Karpas-422 (cell line): ENCODE data around the gene CGNL1. TPM values are rescaled to one million over a fixed set of nuclear protein-coding genes. Genes with fewer than 3 reads are reported as not detected.

Experiments used
- DNase-seq: peaks from one replicate; pipeline ENCODE4 v3.0.0-alpha.2; 2015
- H2AFZ ChIP-seq: fragments of 200-600 bp; sonication (generic); 2 replicates; pipeline ENCODE4 v1.6.1; 2014; ENCODE audit warnings: antibody characterized with exemption, low read length, mixed read lengths
- H3K27ac ChIP-seq: fragments of 200-600 bp; sonication (generic); 2 replicates; pipeline ENCODE4 v1.5.1; 2014; ENCODE audit warnings: mild to moderate bottlenecking, low read length, moderate library complexity
- H3K27me3 ChIP-seq: fragments of 200-600 bp; sonication (generic); 2 replicates; pipeline ENCODE4 v1.6.1; 2014; ENCODE audit warnings: low read length, mixed read lengths
- H3K36me3 ChIP-seq: fragments of 200-600 bp; sonication (generic); 2 replicates; pipeline ENCODE4 v1.6.1; 2014; ENCODE audit warnings: low read length, mixed read lengths; ENCODE audit not compliant: insufficient read depth
- H3K4me1 ChIP-seq: fragments of 200-600 bp; sonication (generic); 2 replicates; pipeline ENCODE4 v1.6.1; 2014; ENCODE audit warnings: mild to moderate bottlenecking, low read length, mixed read lengths
- H3K4me2 ChIP-seq: fragments of 200-600 bp; sonication (generic); 2 replicates; pipeline ENCODE4 v1.6.1; 2014; ENCODE audit warnings: low read length, low read depth, mild to moderate bottlenecking; ENCODE audit not compliant: poor library complexity, severe bottlenecking
- H3K4me3 ChIP-seq: fragments of 200-600 bp; sonication (generic); 2 replicates; pipeline ENCODE4 v1.5.1; 2014; ENCODE audit warnings: mild to moderate bottlenecking, antibody characterized with exemption, low read length, mixed read lengths
- H3K79me2 ChIP-seq: fragments of 200-600 bp; sonication (generic); 2 replicates; pipeline ENCODE4 v1.6.1; 2014; ENCODE audit warnings: mild to moderate bottlenecking, low read length, mixed read lengths
- H3K9ac ChIP-seq: fragments of 200-600 bp; sonication (generic); 2 replicates; pipeline ENCODE4 v1.6.0; 2014; ENCODE audit warnings: low read length
- H3K9me2 ChIP-seq: fragments of 200-600 bp; sonication (generic), shearing (Covaris generic); replicated peaks from 2 replicates; pipeline ENCODE4 v1.6.0; 2014; ENCODE audit warnings: mild to moderate bottlenecking, low read length, moderate library complexity; ENCODE audit not compliant: insufficient read depth
- H3K9me3 ChIP-seq: fragments of 300-700, 200-600 bp; sonication (generic); 2 replicates; pipeline ENCODE4 v1.6.1; 2014; ENCODE audit warnings: low read length, mixed read lengths
- H4K20me1 ChIP-seq: fragments of 200-600 bp; sonication (generic); 2 replicates; pipeline ENCODE4 v1.6.1; 2014; ENCODE audit warnings: mild to moderate bottlenecking, antibody characterized with exemption, low read length, low read depth; ENCODE audit not compliant: insufficient read depth
- total RNA-seq: library from RNA; depleted of rRNA; stranded (reverse); fragments of >200 nt; shearing (Covaris generic); gene quantifications from 2 replicates; pipeline ENCODE4 v1.2.3, GENCODE V29; 2014; ENCODE audit warnings: low replicate concordance

CGNL1 gene
- total RNA-seq, 1 experiment from 2014 or later = not detected

- Histone ChIP-seq H3K9me2 (no peaks in the 10 kb centered on the region), H3K4me3 (no peak overlapping the region), H3K4me2 (no peak overlapping the region), H3K4me1 (no peaks in the 10 kb centered on the region), H2AFZ (no peak overlapping the region), H3K27ac (no peak overlapping the region), H3K27me3 (no peaks in the 10 kb centered on the region), H4K20me1 (no peaks in the 10 kb centered on the region), H3K79me2 (no peaks in the 10 kb centered on the region), H3K9ac (no peak overlapping the region), H3K36me3 (no peaks in the 10 kb centered on the region), H3K9me3 (no peaks in the 10 kb centered on the region)
- DNase-seq = no peak
Measured at GRCh38 chr15:57509965-57510364, 133.7 kb downstream of the CGNL1 start.

- H3K4me2 ChIP-seq = no peak overlapping the region
- no peak overlapping the region for H3K27ac ChIP-seq
- H3K79me2 ChIP-seq = no peaks in the 10 kb centered on the region
- no peak overlapping the region for H3K9ac ChIP-seq
- no peaks in the 10 kb centered on the region for H3K4me1 ChIP-seq
- no peak for DNase-seq
- H4K20me1 ChIP-seq = no peaks in the 10 kb centered on the region
- no peak overlapping the region for H3K4me3 ChIP-seq
- no peak overlapping the region for H2AFZ ChIP-seq
- no peaks in the 10 kb centered on the region for H3K27me3 ChIP-seq
- no peaks in the 10 kb centered on the region for H3K9me3 ChIP-seq
- no peaks in the 10 kb centered on the region for H3K9me2 ChIP-seq
- no peaks in the 10 kb centered on the region for H3K36me3 ChIP-seq
Measured at GRCh38 chr15:57510647-57511046, 134.3 kb downstream of the CGNL1 start.

GRCh38 chr15:57516327-57517029 lies 140.2 kb downstream of the CGNL1 start:
- H2AFZ ChIP-seq = no peak overlapping the region
- no peak for DNase-seq
- no peak overlapping the region for H3K4me3 ChIP-seq

GRCh38 chr15:57517030-57517671 lies 140.8 kb downstream of the CGNL1 start:
- no peak overlapping the region for H2AFZ ChIP-seq
- H3K36me3 ChIP-seq = no peaks in the 10 kb centered on the region
- no peak overlapping the region for H3K4me3 ChIP-seq
- H3K9me2 ChIP-seq = no peaks in the 10 kb centered on the region
- no peaks in the 10 kb centered on the region for H4K20me1 ChIP-seq
- no peak overlapping the region for H3K9ac ChIP-seq
- H3K4me2 ChIP-seq = no peak overlapping the region
- H3K4me1 ChIP-seq = no peaks in the 10 kb centered on the region
- H3K79me2 ChIP-seq = no peaks in the 10 kb centered on the region
- H3K9me3 ChIP-seq = no peaks in the 10 kb centered on the region
- H3K27ac ChIP-seq = no peak overlapping the region
- DNase-seq = no peak
- H3K27me3 ChIP-seq = no peaks in the 10 kb centered on the region

More at GRCh38 chr15:57516327-57517029, 140.2 kb downstream of the CGNL1 start:
- Histone ChIP-seq H3K4me2 (no peak overlapping the region), H4K20me1 (no peaks in the 10 kb centered on the region), H3K36me3 (no peaks in the 10 kb centered on the region), H3K9me3 (no peaks in the 10 kb centered on the region), H3K4me1 (no peaks in the 10 kb centered on the region), H3K27ac (no peak overlapping the region), H3K9ac (no peak overlapping the region), H3K9me2 (no peaks in the 10 kb centered on the region), H3K79me2 (no peaks in the 10 kb centered on the region), H3K27me3 (no peaks in the 10 kb centered on the region)

GRCh38 chr15:57518779-57519405 lies 142.6 kb downstream of the CGNL1 start:
- H3K9me3 ChIP-seq = no peaks in the 10 kb centered on the region
- H3K4me2 ChIP-seq = no peak overlapping the region
- H3K27ac ChIP-seq = no peak overlapping the region
- no peaks in the 10 kb centered on the region for H3K79me2 ChIP-seq
- H4K20me1 ChIP-seq = no peaks in the 10 kb centered on the region
- DNase-seq = no peak
- no peak overlapping the region for H2AFZ ChIP-seq
- H3K4me1 ChIP-seq = no peaks in the 10 kb centered on the region
- H3K9ac ChIP-seq = no peak overlapping the region
- no peaks in the 10 kb centered on the region for H3K36me3 ChIP-seq
- no peaks in the 10 kb centered on the region for H3K9me2 ChIP-seq
- no peaks in the 10 kb centered on the region for H3K27me3 ChIP-seq
- H3K4me3 ChIP-seq = no peak overlapping the region

GRCh38 chr15:57519806-57520205 lies 143.5 kb downstream of the CGNL1 start:
- Histone ChIP-seq H3K27me3 (no peaks in the 10 kb centered on the region), H3K9me3 (no peaks in the 10 kb centered on the region), H3K4me1 (no peaks in the 10 kb centered on the region), H3K27ac (no peak overlapping the region), H3K79me2 (no peaks in the 10 kb centered on the region), H3K9me2 (no peaks in the 10 kb centered on the region), H3K36me3 (no peaks in the 10 kb centered on the region), H2AFZ (no peak overlapping the region), H4K20me1 (no peaks in the 10 kb centered on the region), H3K4me2 (no peak overlapping the region), H3K4me3 (no peak overlapping the region), H3K9ac (no peak overlapping the region)
- DNase-seq = no peak

GRCh38 chr15:57521503-57521902 lies 145.2 kb downstream of the CGNL1 start:
- Histone ChIP-seq H3K9me3 (no peaks in the 10 kb centered on the region), H3K9ac (no peak overlapping the region), H3K27ac (no peak overlapping the region), H2AFZ (no peak overlapping the region), H3K4me2 (no peak overlapping the region), H3K79me2 (no peaks in the 10 kb centered on the region), H3K27me3 (no peaks in the 10 kb centered on the region), H3K4me1 (no peaks in the 10 kb centered on the region), H3K36me3 (no peaks in the 10 kb centered on the region), H3K9me2 (no peaks in the 10 kb centered on the region), H3K4me3 (no peak overlapping the region), H4K20me1 (no peaks in the 10 kb centered on the region)
- no peak for DNase-seq

GRCh38 chr15:57522148-57522547 lies 145.8 kb downstream of the CGNL1 start:
- Histone ChIP-seq H3K9ac (no peak overlapping the region), H4K20me1 (no peaks in the 10 kb centered on the region), H3K36me3 (no peaks in the 10 kb centered on the region), H3K4me3 (no peak overlapping the region), H3K9me2 (no peaks in the 10 kb centered on the region), H3K4me2 (no peak overlapping the region), H3K79me2 (no peaks in the 10 kb centered on the region), H3K4me1 (peaks cover under 1% of the 10 kb centered on the region; the same call in 1 of the 2 replicates), H2AFZ (no peak overlapping the region), H3K27ac (no peak overlapping the region), H3K9me3 (no peaks in the 10 kb centered on the region), H3K27me3 (no peaks in the 10 kb centered on the region)
- DNase-seq = no peak
